ENCODE measurements around the gene SEC61A1. TPM values are rescaled to one million over a fixed set of nuclear protein-coding genes. Genes with fewer than 3 reads are reported as not detected.

Gene SEC61A1
- total RNA-seq, 1 donor from 2014 or later = 95.7 TPM

GRCh38 chr3:128078322-128078721, 26.1 kb downstream of the SEC61A1 start:
- DNase-seq = no peak

GRCh38 chr3:128078875-128079274, 26.6 kb downstream of the SEC61A1 start:
- DNase-seq = no peak

- DNase-seq = no peak
Observed at GRCh38 chr3:128079823-128080222, 27.6 kb downstream of the SEC61A1 start.

DNA sequence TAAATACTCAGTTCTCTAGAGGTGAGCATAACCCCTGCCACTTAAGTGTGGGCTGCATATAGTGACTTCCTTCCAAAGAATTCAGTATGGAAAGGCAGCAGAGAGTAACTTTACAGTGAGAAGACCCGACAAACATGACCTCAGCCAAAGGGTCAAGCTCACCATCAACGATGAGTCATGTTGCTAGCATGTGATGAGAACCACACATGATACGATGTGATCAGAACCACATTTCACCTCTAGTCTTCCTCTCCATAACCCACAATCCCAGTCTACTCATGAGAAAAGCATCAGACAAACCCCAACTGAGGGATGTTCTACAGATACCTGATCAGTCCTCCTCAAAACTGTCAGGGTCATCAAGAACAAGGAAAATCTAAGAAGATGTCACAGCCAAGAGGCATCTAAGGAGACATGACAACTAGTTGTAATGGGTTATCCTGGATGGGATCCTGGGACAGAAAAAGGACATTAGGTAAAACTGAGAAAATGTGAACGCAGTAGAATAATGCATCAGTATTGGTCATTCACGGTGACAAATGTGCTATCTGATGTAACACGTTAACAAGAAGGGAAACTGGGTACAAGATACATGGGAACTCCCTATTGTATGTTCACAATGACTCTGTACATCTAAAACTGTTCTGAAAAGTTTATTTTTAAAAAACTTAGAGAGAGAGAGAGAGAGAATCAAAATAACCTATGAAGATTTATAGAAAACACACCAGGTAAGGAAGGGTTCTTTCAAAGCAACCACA, 28.3 kb downstream of the SEC61A1 start:
- no peak for DNase-seq

GRCh38 chr3:128081226-128081625, 29.0 kb downstream of the SEC61A1 start:
- DNase-seq = no peak

- DNase-seq = no peak
Observed at GRCh38 chr3:128081846-128082245, 29.6 kb downstream of the SEC61A1 start.

GRCh38 chr3:128082546-128082945, 30.3 kb downstream of the SEC61A1 start:
- no peak for DNase-seq

DNA sequence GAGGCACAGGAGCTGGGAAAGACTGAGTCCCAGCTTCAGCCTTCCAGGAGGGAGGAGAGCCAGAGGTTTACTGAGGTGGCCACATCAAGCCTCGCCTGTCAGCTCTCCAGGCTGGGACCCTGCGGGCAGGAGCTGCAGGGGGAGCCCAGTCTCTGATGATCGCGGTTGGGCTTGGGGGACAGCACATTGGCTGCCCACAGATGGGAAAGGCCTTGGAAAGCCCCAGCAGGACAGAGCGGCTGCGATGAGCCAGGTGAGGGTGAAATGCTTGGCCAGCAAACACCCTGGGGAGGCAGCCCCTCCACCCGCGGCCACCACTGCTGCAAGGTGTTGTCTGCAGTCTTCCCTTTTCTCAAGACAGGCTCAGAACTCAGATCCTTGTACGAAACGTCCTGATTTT, 31.2 kb downstream of the SEC61A1 start:
- DNase-seq = no peak

- DNase-seq = no peak
Observed at GRCh38 chr3:128083980-128084674, 31.9 kb downstream of the SEC61A1 start.

- DNase-seq = no peak
Observed at GRCh38 chr3:128084675-128085021, 32.4 kb downstream of the SEC61A1 start.

- DNase-seq = no peak
Observed at GRCh38 chr3:128089135-128089534, 36.9 kb downstream of the SEC61A1 start.

GRCh38 chr3:128091586-128091985, 39.3 kb downstream of the SEC61A1 start:
- no peak for DNase-seq

DNA sequence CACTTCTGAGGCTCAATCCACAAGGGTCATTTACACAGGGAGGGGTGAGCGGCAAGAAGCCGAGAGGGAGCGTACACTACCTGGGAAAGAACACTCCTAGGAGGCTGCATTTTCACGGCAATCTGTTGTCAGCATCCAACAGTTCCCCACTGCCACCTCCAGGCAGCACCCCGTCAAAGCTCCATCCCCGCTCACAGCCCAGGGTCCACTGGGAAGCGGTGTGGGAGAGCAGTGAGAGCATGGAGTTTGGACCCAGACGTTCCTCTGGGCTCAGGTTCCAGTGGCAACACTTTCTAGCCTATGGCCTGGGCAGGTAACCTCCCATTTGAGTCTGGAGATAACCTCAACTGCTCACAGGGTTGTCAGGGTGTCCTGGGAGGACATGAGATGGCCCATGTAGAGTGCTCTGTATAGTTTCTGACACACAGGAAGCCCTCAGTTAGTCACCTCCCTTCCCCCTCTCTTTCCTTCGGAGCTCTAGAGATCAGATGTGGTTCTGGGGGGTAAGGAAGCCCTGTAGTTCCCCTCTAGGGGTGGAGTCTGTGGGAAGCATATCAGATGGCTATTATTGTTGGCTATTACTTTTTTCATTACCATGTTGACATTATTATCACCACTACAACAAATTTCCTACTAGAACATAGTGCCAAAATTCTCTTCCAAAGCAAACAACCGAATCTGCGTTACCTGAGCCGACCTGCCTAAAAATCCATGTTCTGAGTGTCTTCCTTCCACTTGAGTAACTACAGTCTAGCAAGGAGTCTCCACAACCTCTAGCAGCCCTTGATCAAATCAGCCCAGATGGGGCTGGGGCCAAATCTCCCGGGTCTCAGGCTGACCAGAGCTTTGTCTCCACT, 42.3 kb downstream of the SEC61A1 start:
- DNase-seq = no peak

DNA sequence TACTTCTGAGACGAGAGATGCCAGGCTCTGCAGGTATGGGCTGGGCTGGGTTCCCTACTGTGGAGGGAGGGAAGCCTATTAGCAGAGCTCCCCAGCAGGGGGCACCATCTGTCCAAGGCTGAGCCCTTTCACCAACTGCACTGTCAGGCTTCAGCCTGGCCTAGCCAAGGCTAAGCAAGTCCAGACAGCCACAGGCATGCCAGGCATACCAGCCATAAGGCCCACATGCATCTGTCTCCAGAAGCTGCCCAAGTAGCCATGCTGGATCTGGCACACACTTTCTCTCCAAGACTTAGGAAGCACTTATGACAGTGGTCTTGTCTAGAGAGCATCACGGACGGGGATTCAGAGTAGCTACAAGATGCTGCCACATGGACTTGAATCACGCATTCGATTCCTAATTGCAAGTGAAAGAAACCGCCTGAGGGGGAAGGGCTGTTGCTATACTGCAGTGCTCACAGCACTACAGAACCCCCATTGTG, 43.0 kb downstream of the SEC61A1 start:
- peak; percentile 41 for DNase-seq

DNA sequence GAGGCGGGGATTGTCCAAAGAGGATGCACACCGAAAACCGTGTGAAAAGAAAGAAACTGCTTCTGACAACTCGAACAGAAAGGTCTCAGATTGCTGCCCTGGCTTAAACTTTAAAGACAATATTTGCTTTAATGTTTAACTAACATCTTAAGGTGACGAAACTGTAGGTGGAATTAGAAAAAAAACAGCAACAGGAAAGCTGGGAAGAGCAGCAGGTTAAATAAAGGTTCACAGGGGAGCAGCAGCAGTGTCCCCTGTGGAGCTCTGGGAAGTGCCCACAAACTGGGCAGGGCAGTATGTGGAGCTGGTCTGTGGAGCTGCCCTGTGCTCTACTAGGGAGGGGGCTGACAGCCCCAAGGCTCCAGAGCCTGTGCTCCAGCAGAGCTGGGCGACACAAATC, 46.0 kb downstream of the SEC61A1 start:
- DNase-seq = no peak

- DNase-seq = no peak
Observed at GRCh38 chr3:128100161-128100560, 47.9 kb downstream of the SEC61A1 start.

DNA sequence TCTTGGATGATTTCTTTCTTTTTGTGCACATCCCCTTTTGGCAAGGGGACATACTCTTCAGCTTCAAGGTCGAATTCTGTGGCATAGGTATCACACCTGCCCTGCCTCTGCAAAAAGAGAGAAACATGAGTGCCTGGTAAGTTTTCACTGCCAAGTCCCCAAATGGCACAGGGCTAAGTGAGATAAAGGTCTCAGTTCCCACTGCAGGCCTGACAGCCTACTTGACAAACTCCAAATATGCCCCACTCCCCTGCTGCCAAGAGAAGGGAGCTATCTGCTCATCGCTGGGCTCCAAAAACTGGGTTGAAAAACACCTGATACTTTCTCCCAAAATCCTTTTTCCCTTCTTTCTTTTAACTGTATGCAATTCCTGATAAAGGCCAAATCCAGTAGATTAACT, 48.4 kb downstream of the SEC61A1 start:
- DNase-seq = no peak

DNA sequence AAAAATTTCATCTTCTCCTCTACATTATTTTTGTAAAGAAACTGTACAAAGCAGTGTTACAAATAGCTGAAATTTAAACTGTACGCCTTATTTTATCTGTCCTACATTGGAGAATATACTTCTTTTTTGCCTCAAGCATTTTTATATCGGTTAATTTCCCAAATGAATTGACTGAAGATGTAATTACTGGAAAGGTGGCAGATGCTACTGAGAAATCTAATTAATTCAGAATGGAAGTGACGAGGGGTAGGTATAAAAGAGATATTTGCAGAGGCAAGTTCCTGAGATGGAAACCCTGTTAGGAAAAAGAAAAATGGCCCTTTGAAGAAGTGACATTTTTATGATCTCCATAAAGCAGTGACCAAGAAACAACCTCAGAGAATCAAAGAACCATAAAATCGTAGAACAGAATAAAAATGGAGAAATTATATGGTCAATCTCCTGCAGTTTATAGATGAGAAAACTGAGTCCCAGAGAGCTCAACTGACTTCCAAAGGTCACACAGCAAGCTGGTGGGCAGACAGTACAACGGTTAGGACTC, 51.0 kb downstream of the SEC61A1 start:
- DNase-seq = no peak

GRCh38 chr3:128107834-128108233, 55.6 kb downstream of the SEC61A1 start:
- no peak for DNase-seq

DNA sequence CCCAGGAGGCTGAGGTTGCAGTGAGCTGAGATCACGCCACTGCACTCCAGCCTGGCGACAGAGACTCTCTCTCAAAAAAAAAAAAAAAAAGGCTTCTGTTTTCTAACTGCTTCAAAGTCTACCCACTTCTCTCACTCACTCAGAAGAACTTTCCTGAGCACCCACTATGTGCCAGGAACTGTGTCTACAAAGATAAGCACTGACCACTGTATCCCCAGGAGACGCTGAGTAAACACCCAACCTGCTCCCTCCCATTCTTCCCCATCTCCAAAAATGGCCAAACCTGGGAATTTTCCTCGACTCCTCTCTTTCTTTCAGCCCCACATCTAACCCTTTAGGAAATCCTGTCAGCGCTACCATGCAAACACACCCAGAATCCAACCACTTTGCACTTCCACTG, 58.9 kb downstream of the SEC61A1 start:
- no peak for DNase-seq

DNA sequence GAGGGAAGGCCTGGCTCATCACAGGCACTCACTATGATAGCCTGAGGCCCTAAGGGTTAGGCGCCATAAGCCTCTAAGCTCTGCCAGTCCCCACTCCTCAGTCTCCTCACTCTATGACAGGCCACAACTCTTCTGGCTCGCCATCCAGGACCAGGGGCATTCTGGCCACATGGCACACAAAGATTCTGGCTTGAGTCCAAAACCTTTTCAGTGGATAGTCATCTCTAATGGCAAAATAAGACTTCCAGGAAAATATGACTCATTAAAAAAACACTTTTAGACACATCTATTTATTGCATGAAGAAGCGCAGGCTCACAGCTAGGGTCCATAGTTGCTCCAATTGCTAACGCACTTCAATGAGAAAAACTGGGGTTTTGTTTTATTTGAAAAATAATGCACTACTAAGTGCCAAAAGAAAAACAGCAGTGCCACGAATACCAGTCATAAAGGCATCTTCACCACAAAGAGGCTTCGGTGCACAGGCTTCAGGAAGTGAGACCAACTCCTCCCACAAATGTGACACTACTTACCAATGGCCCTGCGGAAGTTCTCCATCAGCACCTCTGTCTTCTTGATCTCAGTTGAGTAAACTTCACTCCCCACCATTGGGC, 60.2 kb downstream of the SEC61A1 start:
- no peak for DNase-seq
